Nephron progenitor cell (in vitro differentiated cells): ENCODE results near the gene PCNX4.

Experiments
- DNase-seq: peaks from one replicate; pipeline ENCODE4 v3.0.0; 2021
- H3K27ac Mint-ChIP-seq: 2 replicates; pipeline ENCODE4 v1.8.0; 2021; ENCODE audit warnings: mild to moderate bottlenecking, moderate library complexity, mixed read lengths
- H3K27me3 Mint-ChIP-seq: 2 replicates; pipeline ENCODE4 v1.8.0; 2021; ENCODE audit warnings: mild to moderate bottlenecking, low read depth, mixed read lengths; ENCODE audit not compliant: poor library complexity
- H3K36me3 Mint-ChIP-seq: 2 replicates; pipeline ENCODE4 v1.8.0; 2021; ENCODE audit warnings: low read depth, mixed read lengths
- H3K4me1 Mint-ChIP-seq: 2 replicates; pipeline ENCODE4 v1.8.0; 2021; ENCODE audit warnings: mixed read lengths
- H3K4me3 Mint-ChIP-seq: 2 replicates; pipeline ENCODE4 v1.8.0; 2021; ENCODE audit warnings: mild to moderate bottlenecking, moderate library complexity, mixed read lengths
- H3K9me3 Mint-ChIP-seq: 2 replicates; pipeline ENCODE4 v1.8.0; 2021; ENCODE audit warnings: mild to moderate bottlenecking, moderate library complexity, mixed read lengths
- TF ChIP-seq, protein P1 (sequence below): fragments of 200-600 bp; sonication (generic); IDR thresholded peaks from 2 replicates; pipeline ENCODE4 v1.5.0; 2021; ENCODE audit warnings: antibody characterized with exemption

Gene PCNX4

DNA sequence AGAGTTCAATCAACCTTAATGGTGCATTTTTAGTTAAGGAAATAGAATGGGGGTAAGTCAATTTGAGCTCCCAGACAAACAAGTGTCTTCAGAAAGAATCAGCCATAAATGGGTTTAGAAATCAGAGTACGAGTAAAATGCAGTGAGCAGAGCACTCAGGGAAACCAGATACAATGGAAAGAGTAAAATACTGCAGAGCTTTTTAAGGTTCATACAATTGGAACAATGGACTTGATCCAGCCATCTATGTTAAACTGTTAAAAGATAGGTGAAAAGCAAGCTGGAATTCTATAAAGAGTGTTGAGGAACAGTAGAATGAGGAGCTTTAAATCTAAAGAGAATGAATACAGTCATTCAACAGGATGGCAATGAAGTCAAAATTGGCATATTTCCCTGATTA, 23.8 kb upstream of the PCNX4 start:
- no peak overlapping the region for H3K4me3 Mint-ChIP-seq
- no peaks in the 10 kb centered on the region for H3K36me3 Mint-ChIP-seq
- H3K27ac Mint-ChIP-seq, result no peak overlapping the region
- H3K4me1 Mint-ChIP-seq, result no peaks in the 10 kb centered on the region
- no peak for DNase-seq
- H3K27me3 Mint-ChIP-seq, result peaks cover 3% of the 10 kb centered on the region
- H3K9me3 Mint-ChIP-seq, result no peaks in the 10 kb centered on the region
- TF ChIP-seq, protein P1, sequence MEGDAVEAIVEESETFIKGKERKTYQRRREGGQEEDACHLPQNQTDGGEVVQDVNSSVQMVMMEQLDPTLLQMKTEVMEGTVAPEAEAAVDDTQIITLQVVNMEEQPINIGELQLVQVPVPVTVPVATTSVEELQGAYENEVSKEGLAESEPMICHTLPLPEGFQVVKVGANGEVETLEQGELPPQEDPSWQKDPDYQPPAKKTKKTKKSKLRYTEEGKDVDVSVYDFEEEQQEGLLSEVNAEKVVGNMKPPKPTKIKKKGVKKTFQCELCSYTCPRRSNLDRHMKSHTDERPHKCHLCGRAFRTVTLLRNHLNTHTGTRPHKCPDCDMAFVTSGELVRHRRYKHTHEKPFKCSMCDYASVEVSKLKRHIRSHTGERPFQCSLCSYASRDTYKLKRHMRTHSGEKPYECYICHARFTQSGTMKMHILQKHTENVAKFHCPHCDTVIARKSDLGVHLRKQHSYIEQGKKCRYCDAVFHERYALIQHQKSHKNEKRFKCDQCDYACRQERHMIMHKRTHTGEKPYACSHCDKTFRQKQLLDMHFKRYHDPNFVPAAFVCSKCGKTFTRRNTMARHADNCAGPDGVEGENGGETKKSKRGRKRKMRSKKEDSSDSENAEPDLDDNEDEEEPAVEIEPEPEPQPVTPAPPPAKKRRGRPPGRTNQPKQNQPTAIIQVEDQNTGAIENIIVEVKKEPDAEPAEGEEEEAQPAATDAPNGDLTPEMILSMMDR, result no peak

GRCh38 chr14:60079723-60080122, 12.0 kb upstream of the PCNX4 start:
- H3K36me3 Mint-ChIP-seq, result peaks cover 10% of the 10 kb centered on the region
- no peak overlapping the region for H3K27ac Mint-ChIP-seq
- peaks cover 39% of the 10 kb centered on the region for H3K9me3 Mint-ChIP-seq
- no peak overlapping the region for H3K4me3 Mint-ChIP-seq
- H3K4me1 Mint-ChIP-seq, result no peaks in the 10 kb centered on the region
- TF ChIP-seq, protein P1, result no peak
- H3K27me3 Mint-ChIP-seq, result peaks cover 4% of the 10 kb centered on the region
- no peak for DNase-seq

GRCh38 chr14:60085085-60085484, 6.6 kb upstream of the PCNX4 start:
- Mint-ChIP-seq H3K27me3 (no peaks in the 10 kb centered on the region), H3K9me3 (no peaks in the 10 kb centered on the region), H3K36me3 (no peaks in the 10 kb centered on the region), H3K4me1 (no peaks in the 10 kb centered on the region), H3K27ac (no peak overlapping the region), H3K4me3 (no peak overlapping the region)
- TF ChIP-seq, protein P1, result no peak
- DNase-seq, result no peak

- Mint-ChIP-seq H3K4me1 (peaks cover 4% of the 10 kb centered on the region), H3K27ac (no peak overlapping the region), H3K36me3 (no peaks in the 10 kb centered on the region), H3K9me3 (no peaks in the 10 kb centered on the region), H3K27me3 (no peaks in the 10 kb centered on the region), H3K4me3 (no peak overlapping the region)
- TF ChIP-seq, protein P1, result no peak
- no peak for DNase-seq
Measured at GRCh38 chr14:60085693-60086092, 6.0 kb upstream of the PCNX4 start.

DNA sequence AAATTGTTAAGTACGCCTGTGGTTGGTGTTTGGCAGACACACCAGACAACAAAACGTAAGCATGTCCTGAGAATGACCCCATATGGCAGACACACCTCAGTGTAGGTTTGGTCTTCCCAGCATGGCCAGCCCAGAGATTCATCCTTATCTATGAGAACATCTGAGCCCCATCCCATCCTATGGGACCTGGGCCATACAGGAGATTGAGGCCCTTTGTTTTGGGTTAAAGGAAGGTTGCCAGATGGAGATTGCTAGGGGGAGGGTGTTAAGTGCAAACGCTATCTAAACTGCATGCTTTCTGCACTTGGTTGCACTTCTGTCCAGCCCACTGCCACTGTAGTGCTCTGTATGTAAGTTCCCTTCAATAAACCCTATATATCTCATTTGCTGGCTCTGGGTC, 4.1 kb upstream of the PCNX4 start:
- Mint-ChIP-seq H3K4me1 (peaks cover 12% of the 10 kb centered on the region), H3K27me3 (no peaks in the 10 kb centered on the region), H3K9me3 (no peaks in the 10 kb centered on the region), H3K27ac (no peak overlapping the region), H3K36me3 (no peaks in the 10 kb centered on the region), H3K4me3 (no peak overlapping the region)
- DNase-seq, result no peak
- TF ChIP-seq, protein P1, result no peak

DNA sequence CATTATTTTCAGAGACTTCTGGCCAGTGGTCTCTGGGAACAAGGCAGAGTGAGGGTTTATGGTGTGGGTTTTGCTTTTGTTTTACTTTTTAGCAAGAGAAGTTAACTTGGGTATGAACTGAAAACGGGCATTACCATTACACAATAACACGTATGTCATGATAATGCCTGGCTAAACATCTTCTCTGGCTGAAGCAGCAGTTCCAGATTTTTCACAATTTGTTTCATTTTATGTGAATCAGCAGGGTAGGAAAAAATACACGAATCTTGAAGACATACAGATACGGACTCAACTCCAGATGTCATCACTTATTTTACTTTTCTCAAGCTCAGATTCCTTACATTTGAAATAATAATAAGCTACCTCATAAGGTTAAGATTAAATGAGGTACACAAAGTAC, 2.5 kb upstream of the PCNX4 start:
- Mint-ChIP-seq H3K36me3 (no peaks in the 10 kb centered on the region), H3K4me1 (peaks cover 26% of the 10 kb centered on the region), H3K27me3 (no peaks in the 10 kb centered on the region), H3K27ac (no peak overlapping the region), H3K9me3 (no peaks in the 10 kb centered on the region), H3K4me3 (no peak overlapping the region)
- DNase-seq, result no peak
- TF ChIP-seq, protein P1, result no peak
